ENCODE measurements around the gene PTPN6.

The PTPN6 gene

DNA sequence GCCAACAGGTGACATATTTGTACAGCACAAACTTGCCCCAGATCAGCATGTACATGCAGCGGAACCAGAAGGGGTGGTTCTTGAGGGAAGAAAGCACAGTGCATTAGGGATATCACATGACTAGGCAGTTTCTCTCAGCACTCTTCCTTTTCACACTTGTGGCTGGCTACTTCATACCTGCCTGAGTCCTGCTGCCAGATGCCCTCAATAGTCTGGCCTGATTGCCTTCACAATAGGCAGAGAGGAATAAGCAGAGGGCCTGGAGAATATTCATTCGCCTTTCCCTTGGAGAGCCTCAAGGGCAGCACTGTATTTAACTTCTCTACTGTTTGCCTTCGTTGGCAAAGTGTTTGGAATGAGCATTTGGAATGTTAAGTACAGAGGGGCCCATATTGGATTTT, 27.5 kb downstream of the PTPN6 start:
- Mint-ChIP-seq H3K36me3 (ENCODE audit: low read depth) (peaks cover 54% of the 10 kb centered on the region), H3K27me3 (ENCODE audit: low read depth) (no peaks in the 10 kb centered on the region), H3K4me1 (ENCODE audit: low read depth) (no peaks in the 10 kb centered on the region), H3K27ac (no peak overlapping the region), H3K9me3 (no peaks in the 10 kb centered on the region), H3K4me3 (no peak overlapping the region)

DNA sequence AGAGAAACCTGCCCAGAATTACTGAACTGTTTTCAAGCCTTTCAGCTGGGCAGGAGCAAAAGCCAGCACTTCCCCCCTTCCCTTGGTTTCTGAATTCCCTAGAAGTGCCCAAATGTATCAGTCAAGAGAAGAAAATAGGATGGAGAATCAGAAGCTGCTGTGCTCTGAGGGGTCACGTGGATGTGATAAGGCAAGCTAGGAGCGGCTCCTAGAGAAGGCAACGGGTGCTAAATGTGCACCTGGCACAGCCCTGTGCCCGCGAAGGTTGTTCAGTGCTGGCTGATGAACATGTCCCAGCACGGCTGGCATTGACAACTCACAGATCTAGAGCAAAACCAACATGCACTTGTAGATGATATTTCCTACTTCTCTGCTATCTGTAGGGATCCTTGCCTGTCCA, 27.9 kb downstream of the PTPN6 start:
- Mint-ChIP-seq H3K9me3 (no peaks in the 10 kb centered on the region), H3K27me3 (ENCODE audit: low read depth) (no peaks in the 10 kb centered on the region), H3K4me1 (ENCODE audit: low read depth) (no peaks in the 10 kb centered on the region), H3K27ac (no peak overlapping the region), H3K36me3 (ENCODE audit: low read depth) (peaks cover 52% of the 10 kb centered on the region), H3K4me3 (no peak overlapping the region)

DNA sequence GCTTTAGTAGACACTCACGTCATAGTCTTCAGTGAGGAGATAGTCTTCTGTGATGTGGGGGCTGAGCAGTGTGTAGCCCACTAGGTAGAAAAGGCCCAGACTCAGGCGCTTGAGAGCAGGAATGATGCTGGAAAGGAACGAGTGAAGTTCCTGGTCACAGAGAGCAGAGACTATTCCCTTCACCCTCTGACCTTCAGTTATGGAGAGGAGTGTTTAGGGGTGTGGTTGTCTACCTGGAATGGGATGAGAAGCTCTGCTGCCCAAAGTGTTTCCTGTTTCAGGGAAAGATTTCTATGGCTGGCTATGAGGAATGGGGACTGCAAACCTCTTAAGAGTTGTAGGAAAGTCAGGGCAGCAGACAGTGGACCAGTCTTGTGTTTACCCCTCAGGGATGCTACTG, 28.3 kb downstream of the PTPN6 start:
- H3K9me3 Mint-ChIP-seq = no peaks in the 10 kb centered on the region
- H3K27me3 Mint-ChIP-seq (ENCODE audit: low read depth) = no peaks in the 10 kb centered on the region
- H3K4me3 Mint-ChIP-seq = no peak overlapping the region
- H3K36me3 Mint-ChIP-seq (ENCODE audit: low read depth) = peaks cover 52% of the 10 kb centered on the region
- no peak overlapping the region for H3K27ac Mint-ChIP-seq
- no peaks in the 10 kb centered on the region for H3K4me1 Mint-ChIP-seq (ENCODE audit: low read depth)

DNA sequence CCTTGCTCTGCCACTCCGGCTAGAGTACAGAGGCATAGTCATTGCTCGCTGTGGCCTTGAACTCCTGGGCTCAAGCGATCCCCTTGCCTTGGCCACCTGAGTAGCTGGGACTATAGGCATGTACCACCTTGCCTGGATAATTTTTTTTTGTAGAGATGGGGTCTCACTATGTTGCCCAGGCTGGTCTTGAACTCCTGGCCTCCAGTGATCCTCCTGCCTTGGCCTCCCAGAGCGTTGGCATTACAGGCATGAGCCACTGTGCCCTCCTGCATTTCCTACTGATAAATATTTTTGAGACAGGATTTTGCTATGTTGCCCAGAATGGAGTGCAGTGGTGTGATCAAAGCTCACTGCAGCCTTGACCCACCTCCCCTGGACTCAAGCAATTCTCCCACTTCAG, 28.9 kb downstream of the PTPN6 start:
- no peaks in the 10 kb centered on the region for H3K4me1 Mint-ChIP-seq (ENCODE audit: low read depth)
- H3K27ac Mint-ChIP-seq = no peak overlapping the region
- no peaks in the 10 kb centered on the region for H3K9me3 Mint-ChIP-seq
- no peaks in the 10 kb centered on the region for H3K27me3 Mint-ChIP-seq (ENCODE audit: low read depth)
- peaks cover 48% of the 10 kb centered on the region for H3K36me3 Mint-ChIP-seq (ENCODE audit: low read depth)
- no peak overlapping the region for H3K4me3 Mint-ChIP-seq

DNA sequence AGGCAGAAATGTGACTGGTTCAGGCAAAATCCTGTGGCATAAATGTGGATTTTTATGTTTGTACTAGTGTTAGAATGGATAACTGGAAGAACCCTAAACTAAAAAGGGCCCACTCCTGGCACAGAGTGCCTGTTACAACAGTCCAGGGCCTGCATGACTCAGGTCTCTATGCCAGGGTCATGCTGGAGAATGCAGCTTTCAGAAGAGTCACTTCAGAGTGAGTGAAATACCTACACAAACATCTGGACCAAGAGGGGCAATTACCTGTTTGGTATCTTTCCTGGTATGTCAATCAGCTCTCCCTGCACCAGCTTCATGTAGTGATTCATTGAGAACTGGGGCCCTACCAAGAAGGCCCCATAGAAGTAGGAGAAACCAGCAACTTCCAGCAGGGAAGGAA, 29.6 kb downstream of the PTPN6 start:
- H3K36me3 Mint-ChIP-seq (ENCODE audit: low read depth) = peaks cover 42% of the 10 kb centered on the region

DNA sequence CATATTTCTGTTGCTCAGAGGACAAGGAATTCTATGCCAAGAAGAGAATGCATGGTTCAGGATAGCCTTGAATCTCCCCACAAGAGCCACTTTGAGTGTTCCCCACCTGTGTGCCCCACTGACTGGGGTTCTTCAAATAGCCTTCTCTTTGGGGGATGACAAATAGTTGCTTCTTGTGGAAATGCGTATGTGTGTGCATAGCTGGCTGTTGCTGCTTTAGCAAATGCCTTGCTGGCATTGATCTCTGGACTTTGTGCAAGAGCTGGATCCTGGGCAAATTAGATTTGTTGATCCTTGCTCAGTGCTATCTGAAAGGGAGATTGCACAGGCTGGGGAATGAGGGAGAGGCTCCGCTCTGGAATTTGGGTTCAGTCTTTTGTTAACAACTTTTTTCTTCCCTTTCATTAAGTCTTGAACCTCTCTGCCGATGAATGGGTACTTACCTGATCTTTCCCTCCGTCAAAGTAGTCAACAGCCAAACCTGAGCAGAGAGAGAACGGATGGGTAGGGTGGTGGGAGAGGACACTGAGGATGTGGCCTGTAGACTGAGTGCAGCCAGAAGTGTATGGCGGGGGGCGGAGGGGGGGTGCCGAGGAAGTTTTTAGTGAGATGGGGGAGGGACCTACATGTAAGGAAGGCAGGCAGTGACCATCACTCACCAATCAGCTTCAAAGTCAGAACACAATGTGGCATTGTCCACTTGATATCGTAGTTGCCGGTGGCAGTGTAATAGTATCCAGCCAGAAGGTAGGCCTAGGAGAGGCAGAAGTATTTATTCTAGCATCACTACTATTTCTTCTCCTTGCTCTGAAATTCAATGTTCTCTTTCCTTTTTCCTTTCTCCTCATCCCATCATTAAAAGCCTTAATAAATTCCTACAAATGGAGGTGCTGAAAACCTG, 30.2 kb downstream of the PTPN6 start:
- H3K27ac Mint-ChIP-seq = no peak overlapping the region
- H3K4me3 Mint-ChIP-seq = no peak overlapping the region
- no peaks in the 10 kb centered on the region for H3K4me1 Mint-ChIP-seq (ENCODE audit: low read depth)
- peaks cover 39% of the 10 kb centered on the region for H3K36me3 Mint-ChIP-seq (ENCODE audit: low read depth)
- H3K27me3 Mint-ChIP-seq (ENCODE audit: low read depth) = no peaks in the 10 kb centered on the region
- H3K9me3 Mint-ChIP-seq = no peaks in the 10 kb centered on the region

More for the DNA sequence above, 29.6 kb downstream of the PTPN6 start:
- Mint-ChIP-seq H3K27me3 (ENCODE audit: low read depth) (no peaks in the 10 kb centered on the region), H3K4me1 (ENCODE audit: low read depth) (no peaks in the 10 kb centered on the region), H3K4me3 (no peak overlapping the region), H3K9me3 (no peaks in the 10 kb centered on the region), H3K27ac (no peak overlapping the region)

DNA sequence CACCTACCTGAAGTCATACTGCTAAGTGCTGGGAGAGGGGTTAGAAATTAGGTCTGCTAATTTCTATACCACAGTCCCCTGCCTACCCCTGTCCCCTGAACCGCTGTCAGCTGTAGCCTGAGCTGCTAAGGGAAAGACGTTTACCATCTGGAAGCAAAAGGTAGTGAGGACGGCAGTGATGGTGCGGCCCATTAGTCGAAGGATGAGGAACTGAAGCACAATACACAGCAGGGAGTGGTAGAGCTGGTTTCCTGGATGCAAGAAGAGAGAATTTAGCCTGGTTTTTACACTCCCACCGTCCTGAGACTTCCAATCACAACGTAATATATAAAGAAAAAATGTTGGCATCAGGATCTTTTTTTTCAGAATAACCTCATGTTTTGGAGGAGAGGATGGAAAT, 31.4 kb downstream of the PTPN6 start:
- H3K27ac Mint-ChIP-seq = no peak overlapping the region
- H3K27me3 Mint-ChIP-seq (ENCODE audit: low read depth) = no peaks in the 10 kb centered on the region
- no peaks in the 10 kb centered on the region for H3K9me3 Mint-ChIP-seq
- H3K4me3 Mint-ChIP-seq = no peak overlapping the region
- H3K36me3 Mint-ChIP-seq (ENCODE audit: low read depth) = peaks cover 33% of the 10 kb centered on the region
- H3K4me1 Mint-ChIP-seq (ENCODE audit: low read depth) = no peaks in the 10 kb centered on the region

DNA sequence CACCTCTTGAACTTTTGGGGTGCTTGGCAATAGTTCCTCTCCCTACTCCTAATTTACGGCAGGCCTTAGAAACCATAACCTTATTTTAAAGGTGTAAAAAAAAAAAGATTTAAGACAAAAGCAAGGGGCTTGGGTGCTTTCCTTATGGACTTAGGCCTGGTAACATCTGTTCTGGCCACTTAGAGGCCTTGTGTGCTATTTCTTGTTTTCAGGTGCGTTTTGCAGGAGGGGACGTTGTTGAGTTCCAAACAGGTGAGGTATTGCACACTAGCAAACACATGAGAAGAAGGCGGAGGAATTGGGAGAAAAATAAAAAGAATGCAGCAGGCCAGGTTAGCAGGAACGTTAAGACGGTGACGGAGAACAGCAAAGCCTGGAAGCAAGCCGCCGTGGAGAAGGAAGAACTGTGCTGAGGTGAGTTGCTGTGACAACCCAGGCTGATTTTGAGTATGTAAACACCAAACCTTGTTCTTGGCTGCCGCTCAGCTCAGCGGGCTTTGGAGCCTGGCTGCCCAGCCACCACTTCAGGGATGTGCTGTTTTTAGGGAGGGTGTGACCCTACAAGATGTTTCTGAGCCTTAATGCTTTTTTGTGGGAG, 36.9 kb downstream of the PTPN6 start:
- no peak overlapping the region for H3K27ac Mint-ChIP-seq
- H3K9me3 Mint-ChIP-seq = no peaks in the 10 kb centered on the region
- no peaks in the 10 kb centered on the region for H3K27me3 Mint-ChIP-seq (ENCODE audit: low read depth)
- no peaks in the 10 kb centered on the region for H3K4me1 Mint-ChIP-seq (ENCODE audit: low read depth)
- peaks cover 18% of the 10 kb centered on the region for H3K36me3 Mint-ChIP-seq (ENCODE audit: low read depth)
- H3K4me3 Mint-ChIP-seq = no peak overlapping the region

DNA sequence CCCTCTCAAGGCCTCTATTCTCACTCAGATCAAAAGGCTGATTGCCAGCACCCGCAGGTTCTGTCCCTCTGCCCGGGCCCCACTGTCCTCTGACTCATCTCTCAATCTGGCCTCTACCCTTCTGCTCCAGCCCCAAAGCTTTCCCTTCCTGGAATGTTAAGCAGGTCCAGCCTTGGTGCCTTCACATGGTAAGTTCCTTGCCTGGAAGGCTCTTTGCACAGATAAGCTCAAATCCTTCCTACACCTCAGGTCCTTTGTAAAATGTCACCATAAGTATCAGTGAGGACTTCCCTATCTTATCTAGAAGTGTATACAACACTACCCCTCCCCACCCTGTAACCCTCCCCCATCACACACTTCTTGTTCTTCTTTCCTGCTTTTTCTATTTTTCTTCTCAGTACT, 44.9 kb downstream of the PTPN6 start:
- no peaks in the 10 kb centered on the region for H3K9me3 Mint-ChIP-seq
- H3K4me1 Mint-ChIP-seq (ENCODE audit: low read depth) = peaks cover 2% of the 10 kb centered on the region
- H3K4me3 Mint-ChIP-seq = no peak overlapping the region
- no peaks in the 10 kb centered on the region for H3K27me3 Mint-ChIP-seq (ENCODE audit: low read depth)
- no peak overlapping the region for H3K27ac Mint-ChIP-seq
- H3K36me3 Mint-ChIP-seq (ENCODE audit: low read depth) = peaks cover 24% of the 10 kb centered on the region

DNA sequence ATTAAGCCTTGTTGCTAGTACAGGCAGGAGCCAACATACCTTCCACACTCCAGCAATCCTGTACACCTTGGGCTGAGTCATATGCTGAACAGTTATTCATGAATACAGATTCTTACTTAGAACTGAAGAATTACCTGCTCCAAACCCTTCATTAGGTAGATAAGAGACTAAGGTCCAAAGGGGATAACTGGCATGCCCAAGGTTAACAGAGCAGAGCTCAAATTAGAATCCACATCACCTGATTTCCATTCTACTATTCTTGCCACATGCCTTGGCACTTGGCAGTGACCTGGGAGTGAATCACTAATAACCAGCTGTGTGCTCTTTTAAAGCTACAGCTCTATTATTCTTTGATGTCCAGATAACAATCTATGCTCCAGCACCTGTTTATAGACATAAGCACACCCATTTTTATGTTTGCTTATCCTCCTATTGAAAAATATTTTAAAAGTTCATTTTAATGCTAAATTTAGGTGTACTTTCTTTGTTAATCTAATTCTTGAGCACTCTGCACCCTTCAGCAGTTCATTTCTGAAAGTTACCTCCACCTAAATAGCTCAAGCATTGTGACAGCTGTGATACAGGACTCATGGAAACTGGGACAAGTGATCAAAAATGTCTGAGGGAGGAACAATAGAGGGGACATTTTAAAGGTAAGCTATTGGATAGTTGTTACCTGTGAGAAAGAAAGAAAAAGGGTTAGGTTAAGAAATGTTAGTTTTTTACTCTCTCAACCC, 47.7 kb downstream of the PTPN6 start:
- H3K36me3 Mint-ChIP-seq (ENCODE audit: low read depth) = peaks cover 18% of the 10 kb centered on the region
- H3K27me3 Mint-ChIP-seq (ENCODE audit: low read depth) = no peaks in the 10 kb centered on the region
- peaks cover 6% of the 10 kb centered on the region for H3K4me1 Mint-ChIP-seq (ENCODE audit: low read depth)
- no peak overlapping the region for H3K27ac Mint-ChIP-seq
- no peaks in the 10 kb centered on the region for H3K9me3 Mint-ChIP-seq
- no peak overlapping the region for H3K4me3 Mint-ChIP-seq

DNA sequence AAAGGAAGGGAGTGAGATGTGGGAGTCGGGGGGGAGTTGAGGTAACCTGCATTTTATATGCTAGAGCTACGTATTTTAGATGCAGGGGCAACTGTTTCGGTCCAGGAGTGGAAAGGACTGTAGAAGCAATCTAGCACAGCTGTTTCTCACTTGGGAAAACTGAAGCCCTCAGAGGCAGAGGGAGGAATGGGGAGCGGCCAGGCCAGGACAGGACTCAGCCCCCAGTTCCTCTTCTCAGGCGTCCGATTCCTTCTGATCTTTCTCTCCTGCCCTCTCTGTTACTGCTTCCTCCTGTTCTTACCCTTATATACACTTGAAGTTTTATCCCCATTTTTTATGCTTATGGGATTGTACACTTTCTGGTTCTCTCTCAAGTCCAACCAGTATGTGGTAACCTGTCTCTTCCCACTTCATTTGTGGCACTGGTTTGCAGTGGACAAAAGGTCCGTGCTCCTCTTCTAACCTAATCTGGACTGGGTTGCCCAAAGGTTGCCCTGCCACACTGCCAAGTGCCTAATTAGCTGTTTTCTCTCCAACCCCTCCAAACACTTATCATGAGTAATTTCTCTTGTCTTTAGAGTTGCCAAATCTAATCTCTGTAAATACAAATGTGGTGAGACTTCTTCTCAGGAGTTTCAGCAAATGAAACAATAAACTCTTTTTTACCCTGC, 50.9 kb downstream of the PTPN6 start:
- H3K36me3 Mint-ChIP-seq (ENCODE audit: low read depth) = peaks cover 20% of the 10 kb centered on the region
- H3K4me1 Mint-ChIP-seq (ENCODE audit: low read depth) = peaks cover 7% of the 10 kb centered on the region
- H3K27me3 Mint-ChIP-seq (ENCODE audit: low read depth) = no peaks in the 10 kb centered on the region
- H3K9me3 Mint-ChIP-seq = no peaks in the 10 kb centered on the region
- no peak overlapping the region for H3K4me3 Mint-ChIP-seq
- H3K27ac Mint-ChIP-seq = no peak overlapping the region

DNA sequence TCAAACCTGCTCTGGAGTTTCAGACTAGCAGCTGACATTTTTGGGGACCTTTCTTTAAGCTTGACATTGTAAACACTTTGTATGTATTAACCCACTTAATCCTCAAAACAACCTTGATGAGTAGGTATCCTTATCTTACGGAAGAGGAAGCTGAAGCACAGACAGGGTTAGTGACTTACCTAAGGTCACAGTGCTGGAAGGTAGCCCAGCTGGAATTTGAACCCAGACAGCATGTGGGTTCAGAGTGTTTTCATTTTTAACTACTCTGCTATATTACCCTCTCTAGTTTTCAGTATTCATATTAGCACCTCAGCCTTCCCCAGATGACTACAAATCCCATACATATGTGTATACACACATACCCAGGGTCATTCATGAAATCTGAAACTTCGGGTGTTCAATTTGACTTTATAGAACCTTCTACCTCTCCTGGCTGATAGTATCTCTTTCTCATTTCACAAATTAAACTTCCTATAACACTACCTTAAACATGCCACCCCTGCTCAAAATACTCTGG, 53.2 kb downstream of the PTPN6 start:
- peaks cover 15% of the 10 kb centered on the region for H3K36me3 Mint-ChIP-seq (ENCODE audit: low read depth)
- peaks cover 14% of the 10 kb centered on the region for H3K4me1 Mint-ChIP-seq (ENCODE audit: low read depth)
- H3K9me3 Mint-ChIP-seq = no peaks in the 10 kb centered on the region
- no peaks in the 10 kb centered on the region for H3K27me3 Mint-ChIP-seq (ENCODE audit: low read depth)
- no peak overlapping the region for H3K27ac Mint-ChIP-seq
- H3K4me3 Mint-ChIP-seq = no peak overlapping the region

DNA sequence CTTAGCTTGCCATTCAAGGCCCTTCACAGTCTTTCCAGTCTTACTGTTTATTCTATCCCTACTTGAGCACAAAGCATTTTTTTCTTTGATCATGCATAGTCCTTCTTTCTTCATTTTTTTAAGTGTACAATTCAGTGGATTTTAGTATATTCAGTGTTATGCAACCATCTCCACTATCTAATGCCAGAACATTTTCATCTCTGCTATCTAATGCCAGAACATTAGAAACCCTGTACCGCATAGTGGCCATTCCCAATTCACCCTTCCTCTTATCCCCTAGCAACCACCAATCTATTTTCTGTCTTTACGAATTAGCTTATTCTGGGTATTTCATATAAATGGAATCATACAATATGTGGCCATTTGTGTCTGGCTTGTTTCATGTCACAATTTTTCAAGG, 53.7 kb downstream of the PTPN6 start:
- Mint-ChIP-seq H3K9me3 (no peaks in the 10 kb centered on the region), H3K36me3 (ENCODE audit: low read depth) (peaks cover 15% of the 10 kb centered on the region), H3K27ac (no peak overlapping the region)

DNA sequence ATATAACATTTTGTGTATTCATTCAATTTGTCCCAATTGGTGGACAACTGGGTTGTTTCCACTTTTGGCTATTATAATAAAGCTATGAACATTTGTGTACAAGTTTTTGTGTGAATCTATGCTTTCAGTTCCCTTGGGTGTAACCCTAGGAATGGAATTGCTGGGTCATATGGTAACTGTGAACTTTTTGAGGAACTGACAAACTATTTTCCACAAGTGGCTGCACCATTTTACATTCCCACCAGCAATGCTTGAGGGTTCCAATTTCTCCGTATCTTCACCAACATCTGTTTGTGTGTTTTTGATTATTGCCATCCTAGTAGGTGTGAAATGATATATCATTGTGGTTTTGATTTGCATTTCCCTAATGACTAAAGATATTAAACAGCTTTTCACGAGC, 54.2 kb downstream of the PTPN6 start:
- H3K27me3 Mint-ChIP-seq (ENCODE audit: low read depth) = no peaks in the 10 kb centered on the region
- H3K27ac Mint-ChIP-seq = no peak overlapping the region
- H3K36me3 Mint-ChIP-seq (ENCODE audit: low read depth) = peaks cover 18% of the 10 kb centered on the region
- peaks cover 17% of the 10 kb centered on the region for H3K4me1 Mint-ChIP-seq (ENCODE audit: low read depth)
- H3K4me3 Mint-ChIP-seq = no peak overlapping the region
- H3K9me3 Mint-ChIP-seq = no peaks in the 10 kb centered on the region

More for the DNA sequence above, 53.7 kb downstream of the PTPN6 start:
- H3K4me1 Mint-ChIP-seq (ENCODE audit: low read depth) = peaks cover 14% of the 10 kb centered on the region
- no peak overlapping the region for H3K4me3 Mint-ChIP-seq
- H3K27me3 Mint-ChIP-seq (ENCODE audit: low read depth) = no peaks in the 10 kb centered on the region
